Measurements from ENCODE around the gene OR51B6. TPM values are rescaled to one million over a fixed set of nuclear protein-coding genes. Genes with fewer than 3 reads are reported as not detected.

Gene OR51B6
- total RNA-seq, result not detected

DNA sequence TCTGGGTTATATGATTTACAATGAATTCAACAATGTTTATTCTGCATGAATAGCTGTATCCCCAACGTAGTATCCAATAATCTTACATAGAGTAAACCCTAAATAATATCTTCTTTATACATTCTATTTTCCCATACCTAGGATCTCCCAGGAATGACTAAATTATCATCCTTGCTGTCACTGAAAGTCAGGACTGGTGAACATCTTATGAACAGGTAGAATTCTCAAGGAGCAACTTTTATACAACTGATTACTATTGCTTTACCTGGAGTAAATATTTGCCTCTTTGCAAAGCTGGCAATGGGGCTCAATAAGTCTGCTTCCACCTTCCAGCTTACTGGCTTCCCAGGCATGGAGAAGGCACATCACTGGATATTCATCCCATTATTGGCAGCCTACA is at the start of gene OR51B6:
Gene OR51B6 (plus strand): TSS at position 301 of the 400 bp plus-strand sequence. CDS start 0 bp downstream, at position 301.
- TF ChIP-seq POLR2A (IDR thresholded peaks at IDR 0.05) (no peak), CTCF (IDR thresholded peaks at IDR 0.05) (no peak)
- Histone ChIP-seq H3K36me3 (no peaks in the 10 kb centered on the region), H3K9me3 (no peaks in the 10 kb centered on the region), H3K27me3 (no peaks in the 10 kb centered on the region), H3K27ac (no peak within 1 kb of the TSS), H3K4me3 (replicated peaks in 1 of 3) (no peak within 1 kb of the TSS), H3K4me1 (no peaks in the 10 kb centered on the region)
- intact Hi-C loops (cut with DNase I), result no loop called here
- DNase-seq, result no peak
- WGBS, 2 donors, result 65 to 68% methylated on average over 1 of the region's 1 CpG

DNA sequence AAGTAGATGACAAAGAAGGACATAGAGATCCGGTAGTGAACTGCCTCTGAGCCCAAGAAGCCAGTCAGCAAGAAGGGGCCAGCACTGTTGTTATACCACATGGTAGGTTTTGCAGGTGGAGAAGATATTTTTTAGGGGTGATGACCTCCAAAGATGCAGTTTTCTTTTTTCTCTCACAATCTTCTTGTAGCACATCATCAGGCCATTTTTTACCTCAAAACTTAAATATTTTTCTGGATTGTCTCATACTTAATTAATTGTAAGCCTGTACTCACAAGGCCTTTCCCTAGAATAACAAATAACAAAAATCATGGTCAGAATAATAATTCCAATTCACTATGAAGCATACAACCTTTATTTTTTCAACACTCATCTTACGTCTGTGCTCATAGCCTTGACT is 49.5 kb upstream of the OR51B6 start, which contains the start of gene OR51B4:
Gene OR51B4 (minus strand): TSS at position 101 of the 400 bp plus-strand sequence. CDS start 0 bp downstream, at position 101.
- intact Hi-C loops (cut with DNase I), result no loop called here
- 92 to 96% methylated on average over 2 of the region's 2 CpGs for WGBS, 2 donors

DNA sequence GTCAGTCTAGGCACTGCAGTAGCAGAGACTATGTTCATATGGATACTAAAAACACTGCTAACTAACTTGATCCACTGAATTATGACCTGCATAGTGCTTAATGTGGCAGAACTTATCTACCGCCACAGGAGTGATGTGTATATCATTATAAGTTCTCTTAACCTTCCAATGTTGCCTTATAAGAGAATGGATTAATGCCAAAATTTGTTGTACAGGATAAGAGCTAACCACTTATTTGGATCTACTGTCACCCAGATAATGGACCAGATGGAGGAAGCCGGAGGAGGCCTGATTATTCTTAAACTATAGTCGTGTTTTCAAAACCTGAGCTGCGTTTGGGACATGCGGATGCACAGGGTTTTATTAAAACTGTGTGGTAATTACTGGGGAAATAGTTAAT is 47.7 kb upstream of the OR51B6 start:
- no peaks in the 10 kb centered on the region for H3K4me1 ChIP-seq
- TF ChIP-seq CTCF (IDR thresholded peaks at IDR 0.05) (no peak), POLR2A (IDR thresholded peaks at IDR 0.05) (no peak)
- 81 to 88% methylated on average over 5 of the region's 5 CpGs for WGBS, 2 donors

More for the DNA sequence above, 49.5 kb upstream of the OR51B6 start, which contains the start of gene OR51B4:
- Histone ChIP-seq H3K9me3 (no peaks in the 10 kb centered on the region), H3K27me3 (no peaks in the 10 kb centered on the region), H3K4me3 (replicated peaks in 1 of 3) (no peak within 1 kb of the TSS), H3K4me1 (no peaks in the 10 kb centered on the region), H3K27ac (no peak within 1 kb of the TSS), H3K36me3 (no peaks in the 10 kb centered on the region)
- no peak for TF ChIP-seq CTCF (IDR thresholded peaks at IDR 0.05)
- no peak for TF ChIP-seq POLR2A (IDR thresholded peaks at IDR 0.05)
- no peak for DNase-seq

GRCh38 chr11:5304046-5304445 is 47.3 kb upstream of the OR51B6 start:
- TF ChIP-seq POLR2A (IDR thresholded peaks at IDR 0.05) (no peak), CTCF (IDR thresholded peaks at IDR 0.05) (no peak)
- no peak overlapping the region for H3K27ac ChIP-seq
- 89% methylated on average over 1 of the region's 1 CpG for WGBS, 2 donors
- H3K4me3 ChIP-seq (replicated peaks in 1 of 3), result no peak overlapping the region
- H3K27me3 ChIP-seq, result no peaks in the 10 kb centered on the region
- intact Hi-C loops (cut with DNase I), result no loop called here
- no peaks in the 10 kb centered on the region for H3K9me3 ChIP-seq
- H3K36me3 ChIP-seq, result no peaks in the 10 kb centered on the region
- no peaks in the 10 kb centered on the region for H3K4me1 ChIP-seq
- DNase-seq, result no peak

More for the DNA sequence above, 47.7 kb upstream of the OR51B6 start:
- DNase-seq, result no peak
- Histone ChIP-seq H3K36me3 (no peaks in the 10 kb centered on the region), H3K27me3 (no peaks in the 10 kb centered on the region), H3K9me3 (no peaks in the 10 kb centered on the region), H3K4me3 (replicated peaks in 1 of 3) (no peak overlapping the region), H3K27ac (no peak overlapping the region)
- intact Hi-C loops (cut with DNase I), result no loop called here

GRCh38 chr11:5307256-5308019 is 43.9 kb upstream of the OR51B6 start:
- 75 to 86% methylated on average over 2 of the region's 2 CpGs for WGBS, 2 donors
- intact Hi-C loops (cut with DNase I), result no loop called here

More at GRCh38 chr11:5307256-5308019, 43.9 kb upstream of the OR51B6 start:
- Histone ChIP-seq H3K27me3 (no peaks in the 10 kb centered on the region), H3K4me3 (replicated peaks in 1 of 3) (no peak overlapping the region), H3K27ac (no peak overlapping the region), H3K4me1 (no peaks in the 10 kb centered on the region), H3K36me3 (no peaks in the 10 kb centered on the region), H3K9me3 (no peaks in the 10 kb centered on the region)
- no peak for TF ChIP-seq CTCF (IDR thresholded peaks at IDR 0.05)
- no peak for TF ChIP-seq POLR2A (IDR thresholded peaks at IDR 0.05)
- no peak for DNase-seq
